DND-41 (cell line): ENCODE data around the gene ACTR3C.

Experiments
- EZH2 ChIP-seq: IDR thresholded peaks from 3 replicates; pipeline ENCODE4 v1.6.1; 2012; ENCODE audit warnings: borderline replicate concordance, low read depth, mild to moderate bottlenecking, moderate library complexity, low read length, inconsistent platforms; ENCODE audit not compliant: severe bottlenecking
- TF ChIP-seq, protein P1 (sequence below): IDR thresholded peaks from 2 replicates; pipeline ENCODE4 v1.5.1; 2012; ENCODE audit warnings: borderline replicate concordance, low read length, moderate library complexity, mild to moderate bottlenecking; ENCODE audit not compliant: poor library complexity, severe bottlenecking; ENCODE audit errors: extremely low read depth

GRCh38 chr7:150335108-150335773 lies 11.9 kb upstream of the ACTR3C start:
- TF ChIP-seq, protein P1, sequence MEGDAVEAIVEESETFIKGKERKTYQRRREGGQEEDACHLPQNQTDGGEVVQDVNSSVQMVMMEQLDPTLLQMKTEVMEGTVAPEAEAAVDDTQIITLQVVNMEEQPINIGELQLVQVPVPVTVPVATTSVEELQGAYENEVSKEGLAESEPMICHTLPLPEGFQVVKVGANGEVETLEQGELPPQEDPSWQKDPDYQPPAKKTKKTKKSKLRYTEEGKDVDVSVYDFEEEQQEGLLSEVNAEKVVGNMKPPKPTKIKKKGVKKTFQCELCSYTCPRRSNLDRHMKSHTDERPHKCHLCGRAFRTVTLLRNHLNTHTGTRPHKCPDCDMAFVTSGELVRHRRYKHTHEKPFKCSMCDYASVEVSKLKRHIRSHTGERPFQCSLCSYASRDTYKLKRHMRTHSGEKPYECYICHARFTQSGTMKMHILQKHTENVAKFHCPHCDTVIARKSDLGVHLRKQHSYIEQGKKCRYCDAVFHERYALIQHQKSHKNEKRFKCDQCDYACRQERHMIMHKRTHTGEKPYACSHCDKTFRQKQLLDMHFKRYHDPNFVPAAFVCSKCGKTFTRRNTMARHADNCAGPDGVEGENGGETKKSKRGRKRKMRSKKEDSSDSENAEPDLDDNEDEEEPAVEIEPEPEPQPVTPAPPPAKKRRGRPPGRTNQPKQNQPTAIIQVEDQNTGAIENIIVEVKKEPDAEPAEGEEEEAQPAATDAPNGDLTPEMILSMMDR = no peak
- TF ChIP-seq EZH2 = no peak
